Measurements from ENCODE around the gene DUSP22.

Gene DUSP22

GRCh38 chr6:337805-338368 is 45.6 kb downstream of the DUSP22 start:
- DNase-seq (ENCODE audit: low read depth in 2 of 3, low spot score in 2 of 3), result no peak

- DNase-seq (ENCODE audit: low read depth in 2 of 3, low spot score in 2 of 3), result no peak
Measured at GRCh38 chr6:338815-339262, 46.6 kb downstream of the DUSP22 start.

- no peak for DNase-seq (ENCODE audit: low read depth in 2 of 3, low spot score in 2 of 3)
Measured at GRCh38 chr6:339480-339879, 47.2 kb downstream of the DUSP22 start.

GRCh38 chr6:340186-340955 is 48.1 kb downstream of the DUSP22 start:
- DNase-seq (ENCODE audit: low read depth in 2 of 3, low spot score in 2 of 3), result no peak

- DNase-seq (ENCODE audit: low read depth in 2 of 3, low spot score in 2 of 3), result peak in 1 of 3 experiments; percentile 34
Measured at GRCh38 chr6:340991-341827, 48.9 kb downstream of the DUSP22 start.

GRCh38 chr6:341914-342831 is 49.9 kb downstream of the DUSP22 start:
- no peak for DNase-seq (ENCODE audit: low read depth in 2 of 3, low spot score in 2 of 3)

GRCh38 chr6:342832-343179 is 50.5 kb downstream of the DUSP22 start:
- no peak for DNase-seq (ENCODE audit: low read depth in 2 of 3, low spot score in 2 of 3)

GRCh38 chr6:343226-343935 is 51.1 kb downstream of the DUSP22 start:
- DNase-seq (ENCODE audit: low read depth in 2 of 3, low spot score in 2 of 3), result no peak

- DNase-seq (ENCODE audit: low read depth in 2 of 3, low spot score in 2 of 3), result no peak
Measured at GRCh38 chr6:343960-344815, 51.9 kb downstream of the DUSP22 start.

GRCh38 chr6:344816-345340 is 52.6 kb downstream of the DUSP22 start:
- DNase-seq (ENCODE audit: low read depth in 2 of 3, low spot score in 2 of 3), result no peak

- no peak for DNase-seq (ENCODE audit: low read depth in 2 of 3, low spot score in 2 of 3)
Measured at GRCh38 chr6:345747-346385, 53.6 kb downstream of the DUSP22 start.

GRCh38 chr6:346386-347030 is 54.2 kb downstream of the DUSP22 start:
- no peak for DNase-seq (ENCODE audit: low read depth in 2 of 3, low spot score in 2 of 3)

- no peak for DNase-seq (ENCODE audit: low read depth in 2 of 3, low spot score in 2 of 3)
Measured at GRCh38 chr6:347232-347631, 54.9 kb downstream of the DUSP22 start.

GRCh38 chr6:347951-348859 is 55.9 kb downstream of the DUSP22 start:
- DNase-seq (ENCODE audit: low read depth in 2 of 3, low spot score in 2 of 3), result no peak

GRCh38 chr6:348860-349396 is 56.6 kb downstream of the DUSP22 start:
- no peak for DNase-seq (ENCODE audit: low read depth in 2 of 3, low spot score in 2 of 3)

GRCh38 chr6:349491-349921 is 57.2 kb downstream of the DUSP22 start:
- no peak for DNase-seq (ENCODE audit: low read depth in 2 of 3, low spot score in 2 of 3)

- DNase-seq (ENCODE audit: low read depth in 2 of 3, low spot score in 2 of 3), result no peak
Measured at GRCh38 chr6:350371-350770, 58.1 kb downstream of the DUSP22 start.

All from activated CD8-positive, alpha-beta memory T cell treated with anti-CD3 and anti-CD28 coated beads for 48 hours (primary cell).